Smooth muscle cell (in vitro differentiated cells): Measurements from ENCODE around the gene RPRD1B. TPM values are rescaled to one million over a fixed set of nuclear protein-coding genes. Genes with fewer than 3 reads are reported as not detected.

Source experiments
- DNase-seq: peaks from one replicate; lab custom pipeline; 2025; ENCODE audit not compliant: unreplicated experiment; lab: John Stamatoyannopoulos, UW
- H2AFZ ChIP-seq: fragments of 200-600 bp; sonication (generic); 2 replicates; pipeline ENCODE4 v1.6.0; 2016; ENCODE audit warnings: antibody characterized with exemption, low read depth, mild to moderate bottlenecking
- H3F3A ChIP-seq: fragments of 200-600 bp; sonication (generic); 2 replicates; pipeline ENCODE4 v1.6.0; 2017; ENCODE audit warnings: antibody characterized with exemption, low read depth
- H3K27ac ChIP-seq: fragments of 200-600 bp; sonication (generic); 2 replicates; pipeline ENCODE4 v1.5.1; 2016; ENCODE audit warnings: low read depth, mild to moderate bottlenecking
- H3K27me3 ChIP-seq: fragments of 200-600 bp; sonication (generic); 2 replicates; pipeline ENCODE4 v1.6.1; 2016; ENCODE audit warnings: low read depth, mild to moderate bottlenecking
- H3K36me3 ChIP-seq: fragments of 200-600 bp; sonication (generic); 2 replicates; pipeline ENCODE4 v1.5.1; 2016; ENCODE audit warnings: low read depth
- H3K4me1 ChIP-seq: fragments of 200-600 bp; sonication (generic); 2 replicates; pipeline ENCODE4 v1.5.1; 2016; ENCODE audit warnings: low read depth
- H3K4me2 ChIP-seq: fragments of 200-600 bp; sonication (generic); 2 replicates; pipeline ENCODE4 v1.6.0; 2016; ENCODE audit warnings: mild to moderate bottlenecking
- H3K4me3 ChIP-seq: fragments of 200-600 bp; sonication (generic); 2 replicates; pipeline ENCODE4 v1.5.1; 2016; ENCODE audit warnings: mild to moderate bottlenecking
- H3K79me2 ChIP-seq: fragments of 200-600 bp; sonication (generic); 2 replicates; pipeline ENCODE4 v1.6.0; 2016; ENCODE audit warnings: low read depth, mild to moderate bottlenecking
- H3K9ac ChIP-seq: fragments of 200-600 bp; sonication (generic); 2 replicates; pipeline ENCODE4 v1.6.0; 2016; ENCODE audit warnings: low read depth
- H3K9me3 ChIP-seq: fragments of 200-600 bp; sonication (generic); replicated peaks from 2 replicates; pipeline ENCODE4 v1.5.1; 2016; ENCODE audit warnings: low read depth
- H4K20me1 ChIP-seq: fragments of 200-600 bp; sonication (generic); 2 replicates; pipeline ENCODE4 v1.6.0; 2016; ENCODE audit warnings: low read depth
- WGBS: methylation state at CpG from one replicate; pipeline ENCODE4 v1.1.7; 2016; ENCODE audit warnings: low lambda C conversion rate; 5-methylcytosine and 5-hydroxymethylcytosine counted together
- polyA plus RNA-seq: library from polyadenylated mRNA; unstranded; fragments of >200 nt; fragmentation: Nextera tagmentation; extraction: Ambion mirVana; gene quantifications from 2 replicates; pipeline ENCODE4 v1.2.1, GENCODE V29; 2016
- total RNA-seq: library from RNA; depleted of rRNA; stranded (reverse); fragments of >200 nt; gene quantifications from 2 replicates; pipeline ENCODE4 v1.2.3, GENCODE V29; 2014
- TF ChIP-seq, protein P1 (sequence below): fragments of 200-600 bp; sonication (generic); IDR thresholded peaks from 2 replicates; pipeline ENCODE4 v1.5.1; 2017; ENCODE audit warnings: borderline replicate concordance, mild to moderate bottlenecking, antibody characterized with exemption; ENCODE audit not compliant: insufficient read depth, poor library complexity, severe bottlenecking

RPRD1B gene
- total and polyA plus RNA-seq, 2 experiments from 2014 or later: 13.5 to 59.1 TPM

DNA sequence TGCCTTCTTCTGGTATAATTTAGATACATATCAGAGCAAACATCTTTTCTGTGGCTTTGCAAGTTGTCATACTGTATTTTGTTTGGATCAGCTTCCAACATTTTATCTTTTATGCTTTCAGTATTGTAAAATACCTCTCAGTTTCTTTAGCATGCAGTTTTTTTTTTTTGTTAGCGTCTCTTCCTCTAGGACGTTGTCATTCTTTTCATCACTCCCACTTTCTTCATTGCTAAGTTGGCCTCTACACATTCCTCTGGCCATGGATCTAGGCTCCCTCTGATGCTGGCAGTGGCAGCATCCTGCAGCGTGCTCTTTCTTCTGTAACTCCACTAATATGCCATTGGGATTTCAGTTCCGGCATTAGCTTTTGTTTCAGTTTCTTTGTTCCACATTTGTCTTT, 21.7 kb downstream of the RPRD1B start:
- H3K9ac ChIP-seq: no peak overlapping the region
- WGBS: 91% methylated on average over 4 of the region's 4 CpGs
- H3K27ac ChIP-seq: no peak overlapping the region
- no peaks in the 10 kb centered on the region for H3K9me3 ChIP-seq
- no peak overlapping the region for H3K4me2 ChIP-seq
- no peak for DNase-seq
- no peak overlapping the region for H2AFZ ChIP-seq
- H3K79me2 ChIP-seq: peaks cover 36% of the 10 kb centered on the region
- H3K4me1 ChIP-seq: no peaks in the 10 kb centered on the region
- H3K27me3 ChIP-seq: no peaks in the 10 kb centered on the region
- peaks cover 78% of the 10 kb centered on the region for H4K20me1 ChIP-seq
- H3F3A ChIP-seq: peaks cover 6% of the 10 kb centered on the region
- peaks cover 6% of the 10 kb centered on the region for H3K36me3 ChIP-seq
- TF ChIP-seq, protein P1, sequence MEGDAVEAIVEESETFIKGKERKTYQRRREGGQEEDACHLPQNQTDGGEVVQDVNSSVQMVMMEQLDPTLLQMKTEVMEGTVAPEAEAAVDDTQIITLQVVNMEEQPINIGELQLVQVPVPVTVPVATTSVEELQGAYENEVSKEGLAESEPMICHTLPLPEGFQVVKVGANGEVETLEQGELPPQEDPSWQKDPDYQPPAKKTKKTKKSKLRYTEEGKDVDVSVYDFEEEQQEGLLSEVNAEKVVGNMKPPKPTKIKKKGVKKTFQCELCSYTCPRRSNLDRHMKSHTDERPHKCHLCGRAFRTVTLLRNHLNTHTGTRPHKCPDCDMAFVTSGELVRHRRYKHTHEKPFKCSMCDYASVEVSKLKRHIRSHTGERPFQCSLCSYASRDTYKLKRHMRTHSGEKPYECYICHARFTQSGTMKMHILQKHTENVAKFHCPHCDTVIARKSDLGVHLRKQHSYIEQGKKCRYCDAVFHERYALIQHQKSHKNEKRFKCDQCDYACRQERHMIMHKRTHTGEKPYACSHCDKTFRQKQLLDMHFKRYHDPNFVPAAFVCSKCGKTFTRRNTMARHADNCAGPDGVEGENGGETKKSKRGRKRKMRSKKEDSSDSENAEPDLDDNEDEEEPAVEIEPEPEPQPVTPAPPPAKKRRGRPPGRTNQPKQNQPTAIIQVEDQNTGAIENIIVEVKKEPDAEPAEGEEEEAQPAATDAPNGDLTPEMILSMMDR: no peak
- H3K4me3 ChIP-seq: no peak overlapping the region

DNA sequence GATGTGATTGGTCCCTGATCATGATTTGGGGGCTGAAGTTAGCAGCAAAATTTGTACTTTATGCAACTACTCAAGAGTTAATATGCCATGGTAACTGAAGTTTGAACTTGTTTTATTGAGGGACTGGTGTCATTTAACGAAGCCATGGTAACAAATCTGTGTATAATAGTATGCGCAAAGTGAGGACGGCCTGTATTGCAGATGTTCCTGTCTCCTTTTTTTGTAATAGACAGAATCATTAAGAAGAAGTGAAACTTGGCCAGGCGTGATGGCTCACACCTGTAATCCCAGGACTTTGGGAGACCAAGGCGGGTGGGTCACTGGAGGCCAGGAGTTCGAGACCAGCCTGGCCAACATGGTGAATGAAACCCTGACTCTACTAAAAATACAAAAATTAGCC, 22.3 kb downstream of the RPRD1B start:
- Histone ChIP-seq H3K27ac (no peak overlapping the region), H3K9ac (no peak overlapping the region), H3K36me3 (peaks cover 6% of the 10 kb centered on the region), H2AFZ (no peak overlapping the region), H3K4me2 (no peak overlapping the region), H4K20me1 (peaks cover 72% of the 10 kb centered on the region), H3K4me3 (no peak overlapping the region), H3K27me3 (no peaks in the 10 kb centered on the region), H3K9me3 (no peaks in the 10 kb centered on the region), H3K4me1 (no peaks in the 10 kb centered on the region), H3F3A (peaks cover 6% of the 10 kb centered on the region), H3K79me2 (peaks cover 35% of the 10 kb centered on the region)
- TF ChIP-seq, protein P1: no peak
- 98% methylated on average over 6 of the region's 6 CpGs for WGBS
- DNase-seq: no peak

- Histone ChIP-seq H3K4me1 (no peaks in the 10 kb centered on the region), H3K9ac (no peak overlapping the region), H4K20me1 (peaks cover 56% of the 10 kb centered on the region), H3K36me3 (peaks cover 6% of the 10 kb centered on the region), H3K4me3 (no peak overlapping the region), H3F3A (peaks cover 6% of the 10 kb centered on the region), H2AFZ (no peak overlapping the region), H3K27ac (no peak overlapping the region), H3K9me3 (no peaks in the 10 kb centered on the region), H3K27me3 (no peaks in the 10 kb centered on the region), H3K4me2 (no peak overlapping the region), H3K79me2 (peaks cover 19% of the 10 kb centered on the region)
- peak; percentile 32 for DNase-seq
- WGBS: 31% methylated on average over 7 of the region's 7 CpGs
- TF ChIP-seq, protein P1: peak; percentile 92
These were observed 23.9 kb downstream of the RPRD1B start for GRCh38 chr20:38057351-38057972.

- Histone ChIP-seq H3K4me2 (no peak overlapping the region), H3K9ac (no peak overlapping the region), H3K9me3 (no peaks in the 10 kb centered on the region), H4K20me1 (peaks cover 34% of the 10 kb centered on the region), H3K79me2 (peaks cover under 1% of the 10 kb centered on the region), H3K36me3 (peaks cover 6% of the 10 kb centered on the region), H3F3A (peaks cover 6% of the 10 kb centered on the region), H2AFZ (no peak overlapping the region), H3K4me3 (no peak overlapping the region), H3K27ac (peak overlapping the region; percentile 32), H3K27me3 (no peaks in the 10 kb centered on the region), H3K4me1 (no peaks in the 10 kb centered on the region)
- WGBS: 95% methylated on average over 5 of the region's 5 CpGs
- TF ChIP-seq, protein P1: no peak
- no peak for DNase-seq
These were observed 26.3 kb downstream of the RPRD1B start for GRCh38 chr20:38059832-38060231.
